Suprapubic skin (tissue), 4 donors: ENCODE data around the gene CTBS.

ENCODE experiments used
- CTCF ChIP-seq, 2 donors: fragments of 200-600 bp in 1 of 2; fragments of 450-650 bp in 1 of 2; sonication (generic) in 1 of 2; IDR thresholded peaks; one replicate each; pipeline ENCODE4 v1.5.1; 2016 to 2019; ENCODE audit warnings: antibody characterized with exemption in 2 of 2, mild to moderate bottlenecking in 1 of 2, moderate library complexity in 1 of 2
- EP300 ChIP-seq: sonication (generic); formaldehyde crosslinking; IDR thresholded peaks from one replicate; pipeline ENCODE4 v1.6.1; 2017; ENCODE audit warnings: antibody characterized with exemption
- POLR2A ChIP-seq, 2 donors: fragments of 450-650 bp; IDR thresholded peaks; one replicate each; pipeline ENCODE4 v1.6.1; 2017; ENCODE audit warnings: antibody characterized with exemption in 2 of 2, mild to moderate bottlenecking in 2 of 2, moderate library complexity in 2 of 2
- POLR2AphosphoS5 ChIP-seq, 3 donors: sonication (generic); formaldehyde crosslinking; IDR thresholded peaks; one replicate each; pipeline ENCODE4 v1.6.1; 2017; ENCODE audit warnings: antibody characterized with exemption in 3 of 3

- TF ChIP-seq EP300 (no peak), CTCF (IDR thresholded peaks at IDR 0.05) (no peak), POLR2A (IDR thresholded peaks at IDR 0.05) (peak; percentile 30 to 73), POLR2AphosphoS5 (IDR thresholded peaks at IDR 0.05) (peak in 2 of 3 donors; percentile 28 to 37)
Observed at GRCh38 chr1:84506002-84506728, 68.1 kb downstream of the CTBS start, which contains the start of the genes GNG5 and SPATA1.
